Measurements from ENCODE around the gene FBXL3. TPM values are rescaled to one million over a fixed set of nuclear protein-coding genes. Genes with fewer than 3 reads are reported as not detected.

FBXL3 gene
- total RNA-seq, 1 donor from 2014 or later, result 102 TPM

- peak in 1 of 2 donors; percentile 70 for DNase-seq (ENCODE audit: low spot score in 2 of 2)
- Histone ChIP-seq H3K27ac (peak overlapping the region; percentile 95 to 100), H3K36me3 (no peaks in the 10 kb centered on the region), H3K4me3 (peak overlapping the region in 1 of 2 donors; percentile 100), H3K4me1 (peaks cover 0 to under 1% of the 10 kb centered on the region in 2 donors), H3K9me3 (no peaks in the 10 kb centered on the region), H3K27me3 (no peaks in the 10 kb centered on the region)
- intact Hi-C loops (cut with DNase I), result loop anchor here (5.0 to 10.0 kb wide), 4 partner anchors 143 to 1483 kb away; partner anchors contain the start of genes KCTD12, MYCBP2 and UCHL3
- TF ChIP-seq CTCF (IDR thresholded peaks at IDR 0.05), result no peak
Observed at GRCh38 chr13:77028202-77028601, 1.2 kb upstream of the FBXL3 start.

GRCh38 chr13:77026255-77026860, 601 bp downstream of the FBXL3 start:
- H3K4me3 ChIP-seq, result peak overlapping the region; percentile 88 to 100
- TF ChIP-seq CTCF (IDR thresholded peaks at IDR 0.05), result no peak
- H3K27ac ChIP-seq, result peak overlapping the region; percentile 95 to 100
- no peaks in the 10 kb centered on the region for H3K27me3 ChIP-seq
- peaks cover 4 to 10% of the 10 kb centered on the region in 2 donors for H3K4me1 ChIP-seq
- peak; percentile 55 to 92 for DNase-seq (ENCODE audit: low spot score in 2 of 2)
- no peaks in the 10 kb centered on the region for H3K9me3 ChIP-seq
- intact Hi-C loops (cut with DNase I), result loop anchor here (5.0 to 10.0 kb wide), 4 partner anchors 142 to 1482 kb away; partner anchors contain the start of genes KCTD12, MYCBP2 and UCHL3
- no peaks in the 10 kb centered on the region for H3K36me3 ChIP-seq

- Histone ChIP-seq H3K4me1 (peaks cover 4 to 33% of the 10 kb centered on the region in 2 donors), H3K9me3 (no peaks in the 10 kb centered on the region), H3K4me3 (peak overlapping the region; percentile 23 to 100), H3K36me3 (peaks cover 4 to 8% of the 10 kb centered on the region in 2 donors), H3K27ac (peak overlapping the region; percentile 36 to 61), H3K27me3 (no peaks in the 10 kb centered on the region)
- TF ChIP-seq CTCF (IDR thresholded peaks at IDR 0.05), result no peak
- no peak for DNase-seq (ENCODE audit: low spot score in 2 of 2)
- intact Hi-C loops (cut with DNase I), result loop anchor here (10.0 kb wide), 2 partner anchors 138 to 1478 kb away; partner anchors contain the start of genes KCTD12 and UCHL3
Observed at GRCh38 chr13:77022341-77022740, 4.6 kb downstream of the FBXL3 start.

GRCh38 chr13:77019756-77020155, 7.2 kb downstream of the FBXL3 start:
- peaks cover 19 to 30% of the 10 kb centered on the region in 2 donors for H3K36me3 ChIP-seq
- no peaks in the 10 kb centered on the region for H3K9me3 ChIP-seq
- intact Hi-C loops (cut with DNase I), result loop anchor here (10.0 kb wide), 2 partner anchors 135 to 1475 kb away; partner anchors contain the start of genes KCTD12 and UCHL3
- peak overlapping the region; percentile 14 to 36 for H3K4me3 ChIP-seq
- TF ChIP-seq CTCF (IDR thresholded peaks at IDR 0.05), result no peak
- DNase-seq (ENCODE audit: low spot score in 2 of 2), result no peak
- H3K27ac ChIP-seq, result peak overlapping the region; percentile 26 to 79
- H3K4me1 ChIP-seq, result peaks cover 9 to 49% of the 10 kb centered on the region in 2 donors
- H3K27me3 ChIP-seq, result no peaks in the 10 kb centered on the region

GRCh38 chr13:77016888-77017623, 9.9 kb downstream of the FBXL3 start:
- intact Hi-C loops (cut with DNase I), result no loop called here
- no peak for DNase-seq (ENCODE audit: low spot score in 2 of 2)
- H3K27me3 ChIP-seq, result no peaks in the 10 kb centered on the region
- no peaks in the 10 kb centered on the region for H3K9me3 ChIP-seq
- H3K4me3 ChIP-seq, result peak overlapping the region in 1 of 2 donors; percentile 22
- peaks cover 44 to 57% of the 10 kb centered on the region in 2 donors for H3K36me3 ChIP-seq
- peak overlapping the region; percentile 79 to 82 for H3K27ac ChIP-seq
- TF ChIP-seq CTCF (IDR thresholded peaks at IDR 0.05), result no peak
- H3K4me1 ChIP-seq, result peaks cover 12 to 48% of the 10 kb centered on the region in 2 donors

All from ascending aorta (tissue), 2 donors.